T-helper 2 cell treated with Interferon-gamma antibody and Interleukin-4, amounts not matched to agents 100 ng/mL and 5 ng/mL, for 36 hours (primary cell): Measurements from ENCODE around the gene TULP3. TPM values are rescaled to one million over a fixed set of nuclear protein-coding genes. Genes with fewer than 3 reads are reported as not detected.

Source experiments
- intact Hi-C: fragments of 100-400 bp; cut with micrococcal nuclease; formaldehyde crosslinking; loops from one replicate; pipeline ENCODE4 v1.15.1; 2023
- total RNA-seq: library from RNA; stranded (reverse); gene quantifications from 2 replicates; pipeline ENCODE4 v1.2.3, GENCODE V29; 2022

TULP3 gene
- total RNA-seq, 1 donor from 2014 or later = 7.6 TPM

DNA sequence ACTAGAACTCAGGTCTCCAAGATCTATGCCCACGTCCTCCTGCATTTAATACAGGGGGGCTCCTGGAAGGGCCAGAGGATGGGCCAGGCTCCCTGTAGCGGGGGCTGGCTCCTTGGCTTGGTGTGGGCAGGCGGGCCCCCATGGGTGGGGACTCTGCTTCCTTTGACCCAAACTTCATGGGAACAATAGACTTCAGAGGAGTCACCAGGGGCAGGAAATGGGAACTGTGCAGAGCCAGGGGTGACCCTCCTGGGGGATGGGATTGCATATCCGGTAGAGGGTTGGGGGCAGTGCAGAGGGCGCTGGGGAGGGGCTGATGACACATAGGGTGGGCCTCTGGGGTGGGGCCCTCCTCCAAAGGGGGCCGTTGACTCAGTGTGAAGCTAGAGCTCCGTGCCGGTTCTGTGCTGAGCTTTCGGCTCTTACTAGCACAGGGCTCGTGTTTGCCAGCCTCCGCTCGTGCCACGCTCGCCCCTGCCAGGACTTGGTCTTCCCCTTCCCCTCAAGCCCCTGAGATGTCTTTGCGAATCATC is 73.1 kb downstream of the TULP3 start:
- intact Hi-C loops = no loop called here

DNA sequence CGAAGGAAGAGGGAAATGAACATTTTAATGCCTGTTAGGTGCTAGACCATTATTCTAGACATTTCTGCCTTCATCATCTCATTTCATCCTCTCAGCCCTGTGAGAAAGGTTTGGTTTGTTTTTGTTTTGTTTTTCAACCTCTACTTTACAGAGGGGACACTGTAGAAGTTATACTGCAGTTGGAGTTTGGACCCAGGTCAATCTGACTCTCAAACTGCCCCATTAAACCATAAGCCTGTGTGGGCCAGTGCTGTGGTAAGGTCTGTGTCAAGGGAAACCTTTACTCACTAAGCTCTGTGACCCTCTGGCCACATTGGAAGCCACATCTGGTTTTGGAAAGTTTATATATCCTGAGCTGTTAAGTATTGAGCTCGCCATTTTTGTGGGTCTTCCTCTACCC is 77.0 kb downstream of the TULP3 start:
- intact Hi-C loops = no loop called here

DNA sequence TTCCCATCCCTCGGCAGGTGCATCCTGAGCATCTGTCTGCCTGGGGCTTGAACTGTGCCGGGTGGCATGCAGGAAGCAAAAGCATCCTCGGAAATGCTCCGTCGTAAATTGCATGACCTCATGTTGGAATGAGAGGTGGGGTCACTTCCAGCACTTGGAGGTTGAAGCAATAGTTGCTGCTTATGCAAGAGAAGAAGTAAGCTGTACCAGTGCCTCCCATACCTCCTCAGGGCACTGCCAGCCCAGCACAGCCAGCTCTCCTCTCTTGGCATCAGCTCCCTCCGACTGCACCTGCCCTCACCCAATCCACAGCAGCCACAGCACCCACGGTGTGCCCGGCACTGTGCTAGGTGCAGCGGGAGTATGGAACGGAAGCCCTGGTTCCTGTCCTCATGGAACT is 80.1 kb downstream of the TULP3 start:
- intact Hi-C loops = no loop called here

DNA sequence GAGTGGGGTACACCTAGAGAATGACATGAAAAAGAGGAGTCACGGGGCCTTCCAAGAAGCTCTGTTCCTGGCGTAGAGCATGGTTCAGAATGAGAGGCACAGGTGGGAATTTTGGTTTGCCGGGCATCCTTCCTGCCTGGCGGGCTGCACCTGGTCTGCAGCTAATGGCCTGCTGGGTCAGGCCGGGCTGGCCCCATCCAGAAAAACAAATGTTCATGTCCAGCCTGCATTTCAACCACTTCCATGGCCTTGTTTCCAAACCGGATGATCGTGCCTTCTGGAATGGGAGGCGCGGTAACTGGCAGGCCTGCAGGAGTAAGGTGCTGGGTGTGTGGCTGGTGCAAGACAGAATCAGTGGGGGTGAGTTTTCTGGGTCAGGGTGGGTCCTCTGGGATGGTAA is 82.9 kb downstream of the TULP3 start:
- intact Hi-C loops = no loop called here

DNA sequence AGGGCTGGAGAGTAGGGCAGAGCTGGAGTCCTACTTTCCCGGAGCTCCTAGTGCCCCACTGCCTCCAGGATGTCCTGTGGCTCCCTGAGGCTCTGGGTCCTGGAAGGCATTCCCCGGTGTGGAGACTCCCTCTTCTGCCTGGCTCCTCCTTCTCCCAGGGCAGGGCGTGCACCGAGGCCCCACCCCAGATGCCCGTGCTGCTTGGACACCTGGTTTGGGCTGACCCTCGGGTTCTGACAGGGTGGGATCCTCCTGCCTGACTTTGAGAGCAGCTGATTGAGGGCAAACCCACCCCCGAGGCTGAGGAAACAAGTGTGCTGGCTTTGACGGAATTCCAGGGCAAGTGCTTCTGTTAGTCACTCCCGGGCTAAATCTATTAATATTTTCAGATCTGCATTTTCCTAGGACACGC is 83.9 kb downstream of the TULP3 start:
- intact Hi-C loops = no loop called here

DNA sequence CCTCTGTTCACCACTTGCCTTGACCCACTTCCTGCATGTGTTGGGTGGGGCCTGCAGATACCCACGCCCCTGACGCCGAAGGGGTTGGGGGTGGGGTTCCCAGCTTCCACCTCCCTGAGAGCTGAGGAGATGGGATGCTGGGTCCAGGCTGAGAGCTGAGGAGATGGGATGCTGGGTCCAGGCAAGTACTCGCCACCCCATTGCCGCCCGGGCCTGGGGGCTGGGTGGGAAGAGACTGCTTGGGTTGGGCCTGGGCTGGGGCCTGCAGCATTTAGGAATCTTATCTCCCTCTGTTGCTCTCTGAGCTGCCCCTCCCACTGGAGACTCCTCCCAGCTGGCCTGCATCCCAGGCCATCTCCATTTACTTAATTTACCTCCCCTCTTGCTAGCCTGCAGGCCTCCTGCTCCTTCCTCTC is 85.9 kb downstream of the TULP3 start:
- intact Hi-C loops = no loop called here

DNA sequence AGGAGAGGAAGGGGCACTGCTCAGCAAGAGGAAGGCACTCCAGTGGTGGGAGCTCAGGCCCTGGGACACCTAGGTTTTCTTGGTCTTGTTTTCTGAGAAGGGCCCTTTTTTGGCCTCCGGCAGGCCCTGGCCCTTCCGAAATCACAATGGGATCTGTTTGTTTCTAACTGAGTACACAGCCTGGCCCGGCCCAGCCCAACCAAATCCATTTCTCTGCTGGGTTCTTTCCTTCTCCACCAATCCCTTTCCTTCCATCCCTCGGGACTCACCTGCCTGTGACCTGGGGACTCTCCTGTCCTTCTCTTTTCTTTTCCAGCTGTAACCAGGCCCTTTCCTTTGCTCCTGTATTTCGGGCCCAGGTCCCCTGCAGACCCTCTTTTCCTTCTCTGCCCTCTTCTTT is 87.1 kb downstream of the TULP3 start:
- intact Hi-C loops = no loop called here

DNA sequence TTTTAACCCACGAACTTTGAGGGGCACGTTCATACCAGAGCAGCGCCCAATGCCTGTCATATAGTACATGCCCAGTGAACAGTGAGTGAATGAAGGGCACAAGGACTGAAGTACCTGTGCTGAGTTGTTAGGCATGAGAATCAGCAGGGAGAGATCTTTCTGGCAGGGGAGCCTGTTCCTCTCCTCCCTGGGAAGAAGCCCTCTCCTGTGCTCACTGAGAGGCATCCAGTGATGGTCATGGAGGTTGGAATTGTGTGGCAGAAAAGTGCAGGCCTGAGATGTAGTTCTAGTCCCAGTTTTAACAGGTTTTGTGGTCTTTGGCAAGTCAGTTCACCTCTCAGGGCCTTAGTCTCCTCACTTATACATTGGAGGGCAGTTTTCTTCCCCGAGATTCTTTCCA is 89.1 kb downstream of the TULP3 start:
- intact Hi-C loops = no loop called here

DNA sequence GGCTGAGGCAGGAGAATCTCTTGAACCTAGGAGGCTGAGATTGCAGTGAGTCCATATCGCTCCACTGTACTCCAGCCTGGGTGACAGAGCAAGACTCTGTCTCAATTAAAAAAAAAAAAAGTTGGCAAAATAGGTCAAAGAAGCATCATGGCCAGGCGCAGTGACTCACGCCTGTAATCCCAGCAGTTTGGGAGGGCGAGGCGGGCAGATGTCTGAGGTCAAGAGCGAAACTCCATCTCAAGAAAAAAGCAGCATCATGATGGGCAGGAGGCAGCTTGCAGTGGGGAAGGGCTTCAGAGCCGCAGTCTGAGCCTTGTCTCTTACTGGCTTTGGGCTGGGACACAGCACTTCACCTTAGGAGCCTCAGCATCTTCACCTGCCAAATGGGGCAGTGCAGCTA is 89.9 kb downstream of the TULP3 start:
- intact Hi-C loops = no loop called here

DNA sequence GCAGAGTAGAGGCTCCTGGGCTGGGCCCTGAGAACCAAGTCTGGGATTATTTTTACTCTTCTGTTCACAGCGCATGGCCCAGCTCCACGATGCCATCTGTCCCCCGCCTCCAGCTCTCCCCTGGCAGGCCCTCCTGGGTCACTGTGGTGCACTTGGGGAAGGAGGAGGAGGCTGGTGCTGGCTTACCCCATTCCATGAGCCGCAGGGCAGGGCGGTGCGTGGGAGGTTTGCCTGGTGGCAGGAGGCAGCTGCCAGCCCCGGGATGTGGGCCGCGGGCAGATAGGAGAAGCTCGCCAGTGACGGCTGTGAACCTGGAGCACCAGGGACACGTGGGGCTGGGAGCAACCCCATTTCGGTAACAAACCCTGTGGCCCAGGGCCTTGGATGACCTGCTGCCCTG is 91.7 kb downstream of the TULP3 start:
- intact Hi-C loops = no loop called here

DNA sequence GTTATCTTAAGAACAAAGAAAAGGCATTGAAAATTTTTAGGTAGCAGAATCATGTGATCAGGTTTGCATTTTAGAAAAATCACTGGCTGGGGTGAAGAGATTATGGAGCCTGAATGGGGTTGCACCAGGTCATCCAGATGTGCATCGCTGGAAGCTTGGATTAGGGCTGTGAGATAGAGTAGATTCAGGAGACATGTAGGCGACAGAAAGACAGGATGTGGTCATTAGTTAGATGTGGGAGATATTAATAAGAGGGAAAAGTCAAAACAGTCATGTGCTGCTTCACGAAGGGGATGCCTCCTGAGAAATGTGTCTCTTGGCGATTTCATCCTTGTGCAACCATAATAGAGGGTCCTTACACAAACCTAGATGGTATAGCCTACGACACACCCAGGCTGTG is 93.6 kb downstream of the TULP3 start:
- intact Hi-C loops = no loop called here

DNA sequence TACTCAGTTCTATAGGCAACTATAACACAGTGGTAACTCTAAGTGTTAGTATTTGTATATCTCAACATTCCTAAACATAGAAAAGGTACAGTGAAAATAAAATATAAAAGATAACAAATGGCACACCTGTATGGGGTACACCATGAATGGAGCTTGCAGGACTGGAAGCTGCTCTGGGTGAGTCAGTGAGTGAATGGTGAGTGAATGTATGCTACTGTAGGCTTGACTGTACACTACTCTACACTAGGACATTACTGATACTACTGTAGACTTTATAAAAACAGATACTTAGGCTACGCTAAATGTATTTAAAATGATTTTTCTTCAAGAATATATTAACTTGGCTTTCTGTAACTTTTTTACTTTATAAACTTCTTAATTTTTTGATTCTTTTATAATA is 94.0 kb downstream of the TULP3 start:
- intact Hi-C loops = no loop called here

DNA sequence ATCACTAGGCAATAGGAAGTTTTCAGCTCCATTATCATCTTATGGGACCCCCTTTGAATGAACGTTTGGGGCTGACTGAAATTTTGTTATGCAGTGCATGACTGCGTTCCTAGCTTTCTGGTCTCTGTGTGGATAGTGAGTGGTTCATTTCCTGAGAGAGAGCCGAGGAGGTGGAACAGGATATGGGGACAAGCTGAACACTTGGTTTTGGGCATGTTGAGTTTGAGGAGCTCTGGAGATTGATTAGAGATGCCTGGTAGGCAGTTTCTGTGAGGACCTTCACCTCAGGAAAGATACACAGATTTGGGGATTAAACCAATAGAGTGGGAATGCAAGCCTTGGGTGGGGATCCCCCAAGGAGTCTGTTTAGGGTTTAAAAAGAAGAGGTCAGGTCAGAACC is 96.2 kb downstream of the TULP3 start:
- intact Hi-C loops = no loop called here

DNA sequence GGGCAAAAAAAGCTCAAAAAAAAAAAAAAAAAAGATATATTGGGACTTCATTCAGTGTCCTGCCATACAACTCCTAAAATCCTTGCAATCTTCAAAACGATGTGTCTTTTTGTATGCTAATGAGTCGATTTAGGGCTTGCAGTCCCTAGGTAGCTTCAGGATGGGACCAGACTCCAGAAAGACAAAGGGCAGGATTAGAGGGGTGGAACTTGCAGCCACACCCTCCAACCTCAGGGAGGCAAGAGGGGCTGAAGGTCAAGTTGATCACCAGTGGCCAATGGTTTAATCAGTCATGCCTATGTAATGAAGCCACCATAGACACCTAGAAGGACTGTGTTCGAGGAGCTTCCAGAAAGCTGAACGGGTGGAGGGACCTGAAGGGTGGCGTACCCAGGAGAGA is 97.8 kb downstream of the TULP3 start:
- intact Hi-C loops = no loop called here

Other genes with a start within 250 kb of the TULP3 start
- gene FKBP4, start 95.9 kb upstream of the TULP3 start, total RNA-seq = 100 TPM in 2 replicates
- 51.9 and 54.4 TPM in 2 replicates for gene ITFG2, start 78.2 kb upstream of the TULP3 start, total RNA-seq
- not detected in 2 replicates for gene NRIP2, start 55.9 kb upstream of the TULP3 start, total RNA-seq
- gene TEX52, start 33.9 kb upstream of the TULP3 start, total RNA-seq = 0.16 TPM in 1 of 2 replicates, not detected in the other
- gene FOXM1, start 13.7 kb upstream of the TULP3 start, total RNA-seq = 110 and 118 TPM in 2 replicates
- 42.1 and 44.9 TPM in 2 replicates for gene RHNO1, start 13.7 kb upstream of the TULP3 start, total RNA-seq
- 1.8 and 2.7 TPM in 2 replicates for gene TEAD4, start 68.5 kb downstream of the TULP3 start, total RNA-seq
- gene TSPAN9, start 186.5 kb downstream of the TULP3 start, total RNA-seq = not detected in 2 replicates